ENCODE data around the gene TANC1. TPM values are rescaled to one million over a fixed set of nuclear protein-coding genes. Genes with fewer than 3 reads are reported as not detected.

Gene TANC1
- polyA plus RNA-seq, 4 donors: 51.3 to 61.5 (median 55.7) TPM

GRCh38 chr2:159232456-159233170 is 264.2 kb downstream of the TANC1 start:
- no peak for DNase-seq (ENCODE audit: low read depth in 4 of 4, low spot score in 2 of 4)

- no peak for DNase-seq (ENCODE audit: low read depth in 4 of 4, low spot score in 2 of 4)
These were observed 266.4 kb downstream of the TANC1 start for GRCh38 chr2:159234868-159235267.

GRCh38 chr2:159243529-159243928 is 275.1 kb downstream of the TANC1 start:
- no peak for DNase-seq (ENCODE audit: low read depth in 4 of 4, low spot score in 2 of 4)

GRCh38 chr2:159246325-159246988 is 278.0 kb downstream of the TANC1 start:
- DNase-seq (ENCODE audit: low read depth in 4 of 4, low spot score in 2 of 4): no peak

GRCh38 chr2:159249990-159250715 is 281.7 kb downstream of the TANC1 start:
- peak; percentile 29 to 77 (median 58) for DNase-seq (ENCODE audit: low read depth in 4 of 4, low spot score in 2 of 4)

GRCh38 chr2:159251296-159252173 is 283.1 kb downstream of the TANC1 start:
- DNase-seq (ENCODE audit: low read depth in 4 of 4, low spot score in 2 of 4): no peak

GRCh38 chr2:159252905-159253304 is 284.5 kb downstream of the TANC1 start:
- no peak for DNase-seq (ENCODE audit: low read depth in 4 of 4, low spot score in 2 of 4)

GRCh38 chr2:159256159-159256558 is 287.7 kb downstream of the TANC1 start:
- DNase-seq (ENCODE audit: low read depth in 4 of 4, low spot score in 2 of 4): no peak

GRCh38 chr2:159262226-159262625 is 293.8 kb downstream of the TANC1 start:
- no peak for DNase-seq (ENCODE audit: low read depth in 4 of 4, low spot score in 2 of 4)

GRCh38 chr2:159262904-159263303 is 294.5 kb downstream of the TANC1 start:
- no peak for DNase-seq (ENCODE audit: low read depth in 4 of 4, low spot score in 2 of 4)

GRCh38 chr2:159265171-159265576 is 296.7 kb downstream of the TANC1 start:
- no peak for DNase-seq (ENCODE audit: low read depth in 4 of 4, low spot score in 2 of 4)

GRCh38 chr2:159266554-159266953 is 298.1 kb downstream of the TANC1 start:
- DNase-seq (ENCODE audit: low read depth in 4 of 4, low spot score in 2 of 4): no peak

GRCh38 chr2:159267921-159268320 is 299.5 kb downstream of the TANC1 start:
- DNase-seq (ENCODE audit: low read depth in 4 of 4, low spot score in 2 of 4): no peak

- no peak for DNase-seq (ENCODE audit: low read depth in 4 of 4, low spot score in 2 of 4)
These were observed 302.4 kb downstream of the TANC1 start for GRCh38 chr2:159270744-159271379.

GRCh38 chr2:159272156-159272555 is 303.7 kb downstream of the TANC1 start:
- DNase-seq (ENCODE audit: low read depth in 4 of 4, low spot score in 2 of 4): no peak

GRCh38 chr2:159275111-159275510 is 306.7 kb downstream of the TANC1 start:
- no peak for DNase-seq (ENCODE audit: low read depth in 4 of 4, low spot score in 2 of 4)

- DNase-seq (ENCODE audit: low read depth in 4 of 4, low spot score in 2 of 4): no peak
These were observed 311.3 kb downstream of the TANC1 start for GRCh38 chr2:159279700-159280099.

- no peak for DNase-seq (ENCODE audit: low read depth in 4 of 4, low spot score in 2 of 4)
These were observed 312.6 kb downstream of the TANC1 start for GRCh38 chr2:159281002-159281401.

All from left renal cortex interstitium (tissue), 4 donors.